HepG2 (cell line): ENCODE results near the gene NME9. TPM values are rescaled to one million over a fixed set of nuclear protein-coding genes. Genes with fewer than 3 reads are reported as not detected.

ENCODE experiments used
- CBX1 ChIP-seq: IDR thresholded peaks from one replicate; pipeline ENCODE4 v1.6.1; 2016; ENCODE audit warnings: antibody characterized with exemption, low read depth
- DPF2 ChIP-seq: sonication (generic); formaldehyde crosslinking; IDR thresholded peaks from 2 replicates; pipeline ENCODE4 v1.4.0; 2020; ENCODE audit warnings: mild to moderate bottlenecking, low read depth, missing genetic modification reagents, borderline replicate concordance
- ETV6 ChIP-seq: sonication (generic); formaldehyde crosslinking; conservative IDR thresholded peaks from 2 replicates; pipeline ENCODE4 v1.4.0; 2020; ENCODE audit warnings: missing genetic modification reagents
- PAWR ChIP-seq: sonication (generic); formaldehyde crosslinking; IDR thresholded peaks from 2 replicates; pipeline ENCODE4 v1.4.0; 2020; ENCODE audit warnings: missing genetic modification reagents, mild to moderate bottlenecking, borderline replicate concordance
- ZBTB7A ChIP-seq: sonication (generic); formaldehyde crosslinking; IDR thresholded peaks from 2 replicates; pipeline ENCODE4 v1.8.0; 2022; ENCODE audit warnings: mild to moderate bottlenecking, missing genetic modification reagents
- ZC3H13 ChIP-seq: sonication (generic); formaldehyde crosslinking; IDR thresholded peaks from 2 replicates; pipeline ENCODE4 v1.8.1; 2023; ENCODE audit warnings: mild to moderate bottlenecking, missing genetic modification reagents, moderate library complexity
- ZNF720 ChIP-seq: sonication (generic); formaldehyde crosslinking; IDR thresholded peaks from 2 replicates; pipeline ENCODE4 v1.4.0; 2020; ENCODE audit warnings: missing genetic modification reagents
- ZNF749 ChIP-seq: sonication (generic); formaldehyde crosslinking; IDR thresholded peaks from 2 replicates; pipeline ENCODE4 v1.8.0; 2022; ENCODE audit warnings: mild to moderate bottlenecking, missing genetic modification reagents, moderate library complexity, borderline replicate concordance
- polyA plus RNA-seq, 8 experiments: library from polyadenylated mRNA; depleted of rRNA in 3 of 8; stranded (reverse) in 7 of 8; unstranded in 1 of 8; fragments of >200 nt; fragmentation: Illumina TruSeq in 4 of 8; extraction: Trizol in 4 of 8; gene quantifications; 2 replicates each; pipeline versions ENCODE4 v1.2.1 to v1.2.3, GENCODE V29; 2011 to 2016; ENCODE audit warnings: low read depth in 4 of 8, missing spikeins in 1 of 8, mixed read lengths in 1 of 8; ENCODE audit not compliant: insufficient read depth in 1 of 8
- total RNA-seq, 5 experiments: library from RNA; depleted of rRNA; stranded (reverse); fragments of >200 nt; fragmentation: Illumina TruSeq; extraction: Trizol; gene quantifications; 2 replicates each; pipeline ENCODE4 v1.2.3, GENCODE V29; 2016; ENCODE audit warnings: low read depth in 1 of 5
- TF ChIP-seq, protein P1 (sequence below), 2 experiments: sonication (generic) in 1 of 2; formaldehyde crosslinking in 1 of 2; IDR thresholded peaks; 2 replicates each; pipeline versions ENCODE4 v1.5.1 to v1.6.1; 2011 to 2020; ENCODE audit warnings: borderline replicate concordance in 1 of 2, low read depth in 1 of 2, low read length in 1 of 2, mild to moderate bottlenecking in 1 of 2, missing genetic modification reagents in 1 of 2, moderate library complexity in 1 of 2
- TF ChIP-seq, protein P2 (sequence below): sonication (generic); formaldehyde crosslinking; IDR thresholded peaks from 2 replicates; pipeline ENCODE4 v1.9.0; 2022; ENCODE audit warnings: missing genetic modification reagents, mild to moderate bottlenecking, borderline replicate concordance
- TF ChIP-seq, protein P3 (sequence below): sonication (generic); formaldehyde crosslinking; conservative IDR thresholded peaks from 2 replicates; pipeline ENCODE4 v1.8.0; 2022; ENCODE audit warnings: missing genetic modification reagents
- TF ChIP-seq, protein P4 (sequence below): sonication (generic); formaldehyde crosslinking; IDR thresholded peaks from 2 replicates; pipeline ENCODE4 v1.4.0; 2020; ENCODE audit warnings: missing genetic modification reagents, borderline replicate concordance

Gene NME9
- total and polyA plus RNA-seq, 2 of the 13 experiments (the other 11 are each of a cell fraction or from before 2014, with no cell fraction given) = not detected

DNA sequence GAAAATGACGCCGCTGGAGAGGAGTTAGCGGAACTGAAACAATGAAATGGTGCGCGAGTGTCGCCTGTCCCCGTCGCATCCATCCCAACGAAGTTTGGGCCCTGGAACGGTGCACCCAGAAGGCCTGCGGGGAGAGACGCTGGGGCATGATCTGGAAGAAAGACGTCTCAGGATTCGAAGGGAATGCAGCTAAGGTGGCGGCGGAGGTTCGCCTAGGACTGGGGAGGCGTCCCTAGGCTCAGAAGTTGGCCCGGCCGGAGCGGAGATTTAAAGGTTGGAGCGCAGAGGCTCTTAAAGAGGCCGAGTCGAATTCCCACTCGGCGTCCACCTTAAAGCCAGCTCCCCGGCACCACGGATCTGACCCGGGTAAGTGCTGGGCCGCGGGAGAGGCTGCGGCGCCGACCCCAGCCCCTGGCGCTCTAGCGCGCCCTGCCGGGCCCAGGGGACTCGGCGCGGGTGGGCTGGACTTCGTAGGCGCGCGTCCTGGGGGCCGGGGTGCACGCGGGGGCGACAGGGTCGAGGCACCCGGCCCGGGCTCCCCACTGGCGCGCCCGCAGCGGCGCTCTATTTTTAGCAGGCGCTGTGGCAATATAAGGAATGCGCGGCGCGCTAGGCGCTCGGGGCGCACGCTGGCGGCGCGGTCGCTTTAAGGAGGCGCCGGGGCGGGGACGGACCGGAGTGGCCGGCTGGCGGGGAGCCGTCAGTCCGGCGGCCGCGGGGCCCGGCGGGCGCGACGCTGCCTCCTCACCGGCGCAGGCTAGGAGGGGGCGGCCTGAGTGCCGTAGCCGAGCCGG is 18.5 kb upstream of the NME9 start, which contains the start of gene MRAS (continued):
- TF ChIP-seq, protein P1, sequence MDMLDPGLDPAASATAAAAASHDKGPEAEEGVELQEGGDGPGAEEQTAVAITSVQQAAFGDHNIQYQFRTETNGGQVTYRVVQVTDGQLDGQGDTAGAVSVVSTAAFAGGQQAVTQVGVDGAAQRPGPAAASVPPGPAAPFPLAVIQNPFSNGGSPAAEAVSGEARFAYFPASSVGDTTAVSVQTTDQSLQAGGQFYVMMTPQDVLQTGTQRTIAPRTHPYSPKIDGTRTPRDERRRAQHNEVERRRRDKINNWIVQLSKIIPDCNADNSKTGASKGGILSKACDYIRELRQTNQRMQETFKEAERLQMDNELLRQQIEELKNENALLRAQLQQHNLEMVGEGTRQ (IDR thresholded peaks at IDR 0.05; ENCODE audit: low read depth, low read length) = no peak
- TF ChIP-seq, protein P1 (CRISPR knock-in tag; IDR thresholded peaks at IDR 0.05; ENCODE audit: borderline replicate concordance) = no peak
- TF ChIP-seq ZBTB7A (CRISPR knock-in tag) = peak; percentile 59
- no peak for TF ChIP-seq ZNF720 (CRISPR knock-in tag)
- TF ChIP-seq ZNF749 (CRISPR knock-in tag) = peak; percentile 53; the same call in 1 of the 2 replicates
- TF ChIP-seq, protein P2, sequence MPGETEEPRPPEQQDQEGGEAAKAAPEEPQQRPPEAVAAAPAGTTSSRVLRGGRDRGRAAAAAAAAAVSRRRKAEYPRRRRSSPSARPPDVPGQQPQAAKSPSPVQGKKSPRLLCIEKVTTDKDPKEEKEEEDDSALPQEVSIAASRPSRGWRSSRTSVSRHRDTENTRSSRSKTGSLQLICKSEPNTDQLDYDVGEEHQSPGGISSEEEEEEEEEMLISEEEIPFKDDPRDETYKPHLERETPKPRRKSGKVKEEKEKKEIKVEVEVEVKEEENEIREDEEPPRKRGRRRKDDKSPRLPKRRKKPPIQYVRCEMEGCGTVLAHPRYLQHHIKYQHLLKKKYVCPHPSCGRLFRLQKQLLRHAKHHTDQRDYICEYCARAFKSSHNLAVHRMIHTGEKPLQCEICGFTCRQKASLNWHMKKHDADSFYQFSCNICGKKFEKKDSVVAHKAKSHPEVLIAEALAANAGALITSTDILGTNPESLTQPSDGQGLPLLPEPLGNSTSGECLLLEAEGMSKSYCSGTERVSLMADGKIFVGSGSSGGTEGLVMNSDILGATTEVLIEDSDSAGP (CRISPR knock-in tag) = peak; percentile 98
- TF ChIP-seq, protein P3, sequence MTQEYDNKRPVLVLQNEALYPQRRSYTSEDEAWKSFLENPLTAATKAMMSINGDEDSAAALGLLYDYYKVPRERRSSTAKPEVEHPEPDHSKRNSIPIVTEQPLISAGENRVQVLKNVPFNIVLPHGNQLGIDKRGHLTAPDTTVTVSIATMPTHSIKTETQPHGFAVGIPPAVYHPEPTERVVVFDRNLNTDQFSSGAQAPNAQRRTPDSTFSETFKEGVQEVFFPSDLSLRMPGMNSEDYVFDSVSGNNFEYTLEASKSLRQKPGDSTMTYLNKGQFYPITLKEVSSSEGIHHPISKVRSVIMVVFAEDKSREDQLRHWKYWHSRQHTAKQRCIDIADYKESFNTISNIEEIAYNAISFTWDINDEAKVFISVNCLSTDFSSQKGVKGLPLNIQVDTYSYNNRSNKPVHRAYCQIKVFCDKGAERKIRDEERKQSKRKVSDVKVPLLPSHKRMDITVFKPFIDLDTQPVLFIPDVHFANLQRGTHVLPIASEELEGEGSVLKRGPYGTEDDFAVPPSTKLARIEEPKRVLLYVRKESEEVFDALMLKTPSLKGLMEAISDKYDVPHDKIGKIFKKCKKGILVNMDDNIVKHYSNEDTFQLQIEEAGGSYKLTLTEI (CRISPR knock-in tag) = no peak
- no peak for TF ChIP-seq ZC3H13
- no peak for TF ChIP-seq DPF2 (CRISPR knock-in tag)
- no peak for TF ChIP-seq PAWR (CRISPR knock-in tag)
- TF ChIP-seq, protein P4, sequence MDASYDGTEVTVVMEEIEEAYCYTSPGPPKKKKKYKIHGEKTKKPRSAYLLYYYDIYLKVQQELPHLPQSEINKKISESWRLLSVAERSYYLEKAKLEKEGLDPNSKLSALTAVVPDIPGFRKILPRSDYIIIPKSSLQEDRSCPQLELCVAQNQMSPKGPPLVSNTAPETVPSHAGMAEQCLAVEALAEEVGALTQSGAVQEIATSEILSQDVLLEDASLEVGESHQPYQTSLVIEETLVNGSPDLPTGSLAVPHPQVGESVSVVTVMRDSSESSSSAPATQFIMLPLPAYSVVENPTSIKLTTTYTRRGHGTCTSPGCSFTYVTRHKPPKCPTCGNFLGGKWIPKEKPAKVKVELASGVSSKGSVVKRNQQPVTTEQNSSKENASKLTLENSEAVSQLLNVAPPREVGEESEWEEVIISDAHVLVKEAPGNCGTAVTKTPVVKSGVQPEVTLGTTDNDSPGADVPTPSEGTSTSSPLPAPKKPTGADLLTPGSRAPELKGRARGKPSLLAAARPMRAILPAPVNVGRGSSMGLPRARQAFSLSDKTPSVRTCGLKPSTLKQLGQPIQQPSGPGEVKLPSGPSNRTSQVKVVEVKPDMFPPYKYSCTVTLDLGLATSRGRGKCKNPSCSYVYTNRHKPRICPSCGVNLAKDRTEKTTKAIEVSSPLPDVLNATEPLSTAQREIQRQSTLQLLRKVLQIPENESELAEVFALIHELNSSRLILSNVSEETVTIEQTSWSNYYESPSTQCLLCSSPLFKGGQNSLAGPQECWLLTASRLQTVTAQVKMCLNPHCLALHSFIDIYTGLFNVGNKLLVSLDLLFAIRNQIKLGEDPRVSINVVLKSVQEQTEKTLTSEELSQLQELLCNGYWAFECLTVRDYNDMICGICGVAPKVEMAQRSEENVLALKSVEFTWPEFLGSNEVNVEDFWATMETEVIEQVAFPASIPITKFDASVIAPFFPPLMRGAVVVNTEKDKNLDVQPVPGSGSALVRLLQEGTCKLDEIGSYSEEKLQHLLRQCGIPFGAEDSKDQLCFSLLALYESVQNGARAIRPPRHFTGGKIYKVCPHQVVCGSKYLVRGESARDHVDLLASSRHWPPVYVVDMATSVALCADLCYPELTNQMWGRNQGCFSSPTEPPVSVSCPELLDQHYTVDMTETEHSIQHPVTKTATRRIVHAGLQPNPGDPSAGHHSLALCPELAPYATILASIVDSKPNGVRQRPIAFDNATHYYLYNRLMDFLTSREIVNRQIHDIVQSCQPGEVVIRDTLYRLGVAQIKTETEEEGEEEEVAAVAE (CRISPR knock-in tag) = no peak
- no peak for TF ChIP-seq ETV6 (CRISPR knock-in tag)
- TF ChIP-seq CBX1 = peak; percentile 19
